HG03342 (cell line): Measurements from ENCODE around the gene PFKFB2.

Experiments used
- ATAC-seq: cut with Tn5 transposase; IDR thresholded peaks from one replicate; pipeline ENCODE4 v1.9.1; 2021; ENCODE audit warnings: mild to moderate bottlenecking, moderate library complexity; ENCODE audit not compliant: unreplicated experiment

Gene PFKFB2

DNA sequence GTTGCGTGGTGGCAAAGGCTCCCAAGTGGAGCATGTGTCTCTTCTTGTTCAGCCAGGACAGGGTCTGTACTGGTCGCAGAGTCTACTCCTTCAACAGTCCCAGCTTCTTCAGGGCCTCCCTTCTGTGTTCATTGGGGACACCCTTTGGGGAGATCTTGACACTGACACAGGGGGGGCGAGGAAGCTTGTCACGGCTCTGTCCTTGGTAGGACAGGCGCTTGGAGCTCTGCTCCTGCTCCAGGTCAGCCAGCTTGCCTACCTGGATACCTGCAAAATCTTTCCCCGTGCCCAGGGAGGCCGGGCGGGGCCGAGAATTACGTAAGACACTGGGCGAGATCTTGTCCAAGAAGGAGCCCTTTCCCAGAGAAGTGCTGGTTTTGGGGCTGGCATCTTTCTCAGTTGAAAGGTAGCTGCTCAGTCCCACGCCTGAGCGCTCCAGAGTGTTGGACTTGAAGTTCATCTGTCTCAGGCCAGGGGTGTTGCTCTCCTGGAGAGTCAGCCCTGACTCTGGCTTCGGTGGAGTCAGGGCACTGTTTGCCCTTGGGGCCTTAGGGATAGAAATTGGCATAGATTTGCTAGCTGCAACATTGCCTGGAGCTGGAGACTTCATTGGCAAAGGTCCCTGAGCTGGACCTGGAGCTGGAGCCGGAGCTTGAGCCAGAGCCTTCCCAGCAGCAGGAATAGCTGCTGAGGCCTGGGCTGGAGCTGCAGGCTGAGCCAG lies 31.0 kb upstream of the PFKFB2 start:
- ATAC-seq: no peak

DNA sequence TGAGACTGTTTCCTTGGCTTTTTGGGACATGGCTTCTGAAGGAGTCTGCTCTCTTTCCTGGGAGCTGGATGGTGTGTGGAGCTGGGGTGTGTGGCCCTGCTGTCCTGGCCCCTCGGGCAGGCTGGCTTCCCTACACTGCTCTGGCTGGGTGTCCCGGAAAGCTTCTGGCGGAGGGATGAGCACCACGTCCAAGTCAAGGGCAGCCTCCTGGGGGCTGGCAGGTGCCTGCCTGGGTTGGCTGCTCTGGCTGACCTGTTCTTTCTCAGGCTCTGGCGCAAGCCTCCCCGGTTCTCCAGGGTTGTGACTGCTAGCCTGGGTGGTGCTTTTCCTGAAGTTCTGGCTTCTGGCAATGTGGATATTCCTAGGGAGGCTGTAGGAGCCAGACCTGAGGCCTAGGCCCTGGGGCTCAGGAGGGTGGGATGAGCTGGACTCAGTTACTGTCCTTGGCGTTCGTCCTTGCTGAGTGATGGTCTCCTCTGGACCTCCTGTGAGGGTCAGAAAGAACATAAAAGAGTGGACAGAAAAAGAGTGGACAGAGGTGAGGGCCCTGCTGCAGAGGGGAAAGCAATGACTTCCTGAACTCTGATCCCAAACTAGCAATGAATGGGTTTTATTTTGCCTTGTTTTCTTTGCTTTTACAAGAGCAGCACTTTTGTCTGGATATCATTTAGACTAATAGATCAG lies 29.9 kb upstream of the PFKFB2 start:
- ATAC-seq: no peak

- no peak for ATAC-seq
Observed at GRCh38 chr1:207024202-207025145, 28.6 kb upstream of the PFKFB2 start.

GRCh38 chr1:207025146-207025880 lies 27.8 kb upstream of the PFKFB2 start:
- ATAC-seq: no peak

DNA sequence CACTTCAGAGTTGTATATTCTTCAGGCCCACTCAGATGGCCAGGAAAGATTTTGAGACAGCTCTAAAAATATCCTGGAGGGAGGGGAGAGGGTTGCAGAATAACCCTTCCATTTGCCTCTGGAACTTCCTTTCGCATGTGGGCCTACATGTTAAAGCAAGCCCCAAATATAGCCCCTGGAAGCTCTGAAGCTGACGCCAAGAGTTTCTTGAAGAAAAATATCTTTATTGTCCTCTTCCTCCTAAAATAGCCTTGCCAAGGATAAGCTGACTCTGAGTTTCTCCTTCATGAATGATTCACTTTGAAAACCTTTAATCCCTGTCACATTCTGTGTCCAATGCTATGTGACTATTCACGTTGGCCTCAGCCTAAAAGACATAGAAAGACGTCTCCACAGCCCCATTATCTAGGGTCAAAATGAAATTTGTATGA lies 27.0 kb upstream of the PFKFB2 start:
- no peak for ATAC-seq

DNA sequence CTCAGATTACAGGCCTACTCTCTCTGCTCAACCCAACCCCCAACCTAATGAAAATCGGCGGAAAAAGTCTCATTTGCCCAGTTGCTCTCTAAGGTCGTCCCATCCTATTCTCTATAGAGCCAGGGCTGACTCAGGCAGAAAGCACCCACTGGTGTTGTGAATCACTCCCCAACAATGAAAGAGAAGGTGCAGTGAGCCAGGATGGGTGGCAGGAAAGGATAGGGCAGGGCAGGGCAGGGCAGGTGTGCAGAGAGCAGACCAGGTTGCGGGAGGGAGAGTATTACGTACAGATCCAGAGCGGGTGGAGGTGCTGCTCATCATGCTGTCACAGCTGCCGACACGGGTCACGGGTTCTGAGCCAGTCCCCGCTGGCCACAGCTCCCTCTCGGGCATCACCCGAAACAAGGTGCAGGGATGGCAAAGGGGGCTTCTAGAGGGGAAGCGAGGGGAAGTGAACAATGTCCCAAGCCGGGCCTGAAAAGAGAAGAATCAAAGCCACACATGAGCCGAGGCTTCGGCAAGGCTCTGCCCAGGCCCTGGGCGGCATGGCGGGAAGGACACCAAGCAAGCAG lies 25.8 kb upstream of the PFKFB2 start:
- no peak for ATAC-seq

- no peak for ATAC-seq
Observed at GRCh38 chr1:207027921-207028320, 25.2 kb upstream of the PFKFB2 start.

DNA sequence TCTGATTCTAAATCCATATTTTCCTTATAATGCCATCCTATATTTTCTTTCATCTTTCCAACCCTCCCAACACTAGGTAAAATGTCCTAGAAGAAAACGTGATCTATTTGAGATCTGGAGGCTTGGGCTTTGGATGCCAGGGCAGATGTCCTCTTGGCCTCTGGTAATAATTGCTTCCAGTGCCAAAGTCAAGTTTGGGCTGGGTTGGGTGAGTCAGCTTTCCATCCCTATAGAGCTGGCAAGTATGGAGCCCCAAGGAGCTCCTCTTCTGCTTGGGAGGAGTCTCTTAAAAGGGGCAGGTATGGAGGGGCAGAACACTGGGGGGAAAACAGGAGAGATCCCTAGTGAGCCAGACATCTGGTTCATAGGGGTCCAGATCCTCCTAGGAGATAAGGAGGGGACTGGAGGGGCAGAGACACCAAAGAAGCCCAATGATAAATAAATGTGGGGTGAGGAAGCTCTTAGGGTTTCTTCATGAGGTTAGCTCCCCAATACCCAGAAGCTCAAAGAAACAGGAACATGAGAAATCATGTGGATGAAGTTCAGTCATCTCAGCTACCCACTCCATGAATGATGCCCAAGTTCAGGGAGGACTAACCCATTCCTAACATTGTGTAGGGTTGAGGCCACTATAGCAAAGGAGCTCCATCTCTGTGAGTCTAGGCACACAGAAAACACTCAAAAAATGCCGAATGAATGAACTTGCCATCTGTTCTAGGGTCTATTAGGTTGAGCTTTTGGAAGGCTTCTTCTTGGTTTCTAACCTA lies 24.0 kb upstream of the PFKFB2 start:
- no peak for ATAC-seq

DNA sequence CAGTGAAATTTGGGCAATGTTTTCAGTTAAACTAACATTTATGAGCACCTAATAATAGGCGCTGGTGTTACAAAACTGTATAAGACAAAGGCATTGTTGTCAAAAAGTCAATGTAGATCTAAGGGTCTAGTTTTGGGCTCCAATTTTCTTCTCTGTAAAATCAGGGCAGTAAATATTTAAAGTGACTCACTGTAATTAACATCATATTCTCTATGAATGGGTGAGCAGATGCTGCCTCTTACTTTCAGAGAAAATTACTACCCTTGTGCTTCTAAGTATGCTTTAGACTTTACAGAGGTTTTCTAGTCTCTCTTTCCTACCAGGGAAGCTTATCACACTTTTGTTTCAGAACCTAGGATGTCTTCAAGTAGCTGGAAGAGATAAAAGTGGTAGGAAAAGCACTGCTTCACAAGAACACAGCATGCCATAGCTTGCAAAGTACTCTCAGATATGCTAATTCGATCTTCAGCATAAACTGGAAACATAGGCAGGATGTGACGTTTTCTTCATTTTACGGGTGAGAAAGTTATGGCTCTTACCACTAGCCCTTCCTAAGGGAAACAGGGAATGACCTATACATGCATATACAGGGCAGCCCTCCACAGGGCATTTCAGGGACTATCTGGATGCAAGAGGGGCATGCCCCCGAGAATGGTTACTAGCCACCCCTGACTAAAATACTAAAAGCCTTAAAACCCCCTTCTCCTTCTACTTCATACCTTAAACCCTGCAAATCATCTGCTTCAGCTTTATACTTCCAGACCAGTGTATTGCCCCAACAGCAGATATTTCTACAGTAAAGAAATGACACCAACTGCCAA lies 23.2 kb upstream of the PFKFB2 start:
- ATAC-seq: no peak

DNA sequence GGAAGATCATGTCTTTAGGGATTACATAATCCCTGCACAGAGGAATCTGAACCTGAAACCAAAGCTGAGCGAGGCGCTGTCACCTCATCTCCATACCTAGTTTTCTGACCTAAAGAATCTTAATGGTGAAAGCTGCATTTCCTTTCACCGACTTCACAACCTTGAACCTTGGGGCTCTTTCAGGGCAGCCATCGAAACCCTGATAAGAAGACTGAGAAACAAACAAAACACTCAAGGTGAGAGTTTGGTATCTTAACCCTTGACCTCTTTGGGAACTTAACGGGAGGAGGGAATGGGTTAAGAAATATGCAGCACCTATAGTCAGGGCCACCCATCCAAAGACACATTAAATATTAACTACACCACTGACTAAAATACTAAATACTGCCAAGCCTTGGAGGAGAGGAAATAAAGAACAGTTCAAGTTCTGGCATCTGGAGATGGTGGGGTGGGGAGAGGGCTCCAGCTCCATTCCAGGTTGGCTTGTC lies 22.5 kb upstream of the PFKFB2 start:
- no peak for ATAC-seq

- no peak for ATAC-seq
Observed at GRCh38 chr1:207031016-207031415, 22.1 kb upstream of the PFKFB2 start.

GRCh38 chr1:207031632-207032264 lies 21.3 kb upstream of the PFKFB2 start:
- no peak for ATAC-seq

DNA sequence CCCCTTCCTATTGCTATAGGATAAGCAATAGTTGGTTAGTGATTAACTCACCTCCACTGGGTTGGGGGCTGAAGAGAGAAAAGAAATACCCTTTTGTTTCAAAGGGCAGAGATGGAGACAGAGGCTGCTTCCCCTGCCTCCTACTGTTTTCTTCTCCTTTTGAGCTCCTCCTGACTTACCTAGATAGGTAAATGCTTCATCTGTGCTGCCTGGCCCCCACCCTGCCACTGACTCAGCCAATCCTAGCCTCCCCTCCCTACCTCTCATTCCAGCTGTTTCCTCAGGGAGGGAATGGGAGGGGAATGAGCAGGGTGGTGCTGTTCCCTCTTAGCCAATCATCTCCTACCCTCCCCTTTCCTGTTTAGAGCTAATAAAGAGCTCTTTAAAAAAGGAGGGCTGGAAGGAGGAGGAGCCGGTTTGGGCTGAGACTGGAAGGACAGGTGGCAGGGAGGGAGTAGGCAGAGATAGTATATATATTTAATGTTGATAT lies 20.5 kb upstream of the PFKFB2 start, which contains the start of gene C1orf116:
TSS of gene C1orf116 (minus strand) at position 229 of the 490 bp plus-strand sequence. CDS start 5,158 bp downstream, outside the sequence.
- no peak for ATAC-seq

- ATAC-seq: no peak
Observed at GRCh38 chr1:207033302-207033701, 19.8 kb upstream of the PFKFB2 start.

GRCh38 chr1:207034208-207034607 lies 18.9 kb upstream of the PFKFB2 start:
- no peak for ATAC-seq

- ATAC-seq: no peak
Observed at GRCh38 chr1:207034998-207035397, 18.1 kb upstream of the PFKFB2 start.

DNA sequence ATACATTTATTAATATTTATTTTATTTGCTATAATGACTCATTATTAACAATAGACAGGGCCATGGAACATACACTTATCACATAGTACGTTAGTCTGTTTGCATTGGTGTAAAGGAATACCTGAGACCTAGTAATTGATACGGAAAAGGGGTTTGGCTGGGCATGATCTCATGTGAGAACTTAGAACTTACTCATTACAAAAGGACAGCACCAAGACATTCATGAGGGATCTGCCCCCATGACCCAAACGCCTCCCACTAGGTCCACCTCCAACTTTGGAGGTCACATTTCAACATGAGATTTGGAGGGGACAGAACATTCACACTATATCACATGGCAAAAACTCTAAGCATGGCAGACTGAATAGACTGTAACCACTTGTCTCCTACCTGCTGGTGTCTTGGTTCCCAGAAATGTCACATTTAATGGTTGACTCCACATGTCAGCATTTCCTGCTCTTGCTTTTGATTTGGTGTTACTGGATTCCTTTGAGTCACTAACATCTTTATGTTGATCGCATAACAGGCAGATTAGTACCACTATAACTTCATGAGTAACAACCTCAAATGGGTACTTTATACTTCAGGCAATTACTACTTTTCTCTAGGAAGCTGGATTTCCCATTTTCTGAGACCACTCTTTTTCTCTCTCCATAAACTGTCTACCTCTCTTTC lies 17.1 kb upstream of the PFKFB2 start:
- no peak for ATAC-seq
